ENCODE data around the gene KANSL1. TPM values are rescaled to one million over a fixed set of nuclear protein-coding genes. Genes with fewer than 3 reads are reported as not detected.

Gene KANSL1
- polyA plus RNA-seq, 1 of the 3 experiments (the other 2 are of a cell fraction), result 10.0 TPM

DNA sequence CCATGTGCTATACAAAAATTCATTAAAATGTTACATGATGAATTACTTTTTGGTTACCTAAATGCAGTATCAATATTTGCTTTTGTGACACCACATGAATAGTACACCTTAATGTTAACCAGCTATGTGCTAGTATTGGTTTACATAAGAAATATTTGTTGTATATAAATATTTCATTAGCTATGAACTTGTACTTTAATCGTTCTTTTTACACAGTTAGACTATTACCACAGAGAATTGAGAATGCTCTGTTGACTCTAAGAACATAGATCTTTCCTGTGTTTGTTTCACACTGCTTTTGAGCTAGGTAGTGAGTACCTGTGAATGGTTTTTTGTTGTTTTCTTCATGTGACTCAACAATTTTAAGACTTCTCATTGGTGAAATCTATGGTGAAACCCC, 93.4 kb downstream of the KANSL1 start (continued):
- TF ChIP-seq, protein P1, sequence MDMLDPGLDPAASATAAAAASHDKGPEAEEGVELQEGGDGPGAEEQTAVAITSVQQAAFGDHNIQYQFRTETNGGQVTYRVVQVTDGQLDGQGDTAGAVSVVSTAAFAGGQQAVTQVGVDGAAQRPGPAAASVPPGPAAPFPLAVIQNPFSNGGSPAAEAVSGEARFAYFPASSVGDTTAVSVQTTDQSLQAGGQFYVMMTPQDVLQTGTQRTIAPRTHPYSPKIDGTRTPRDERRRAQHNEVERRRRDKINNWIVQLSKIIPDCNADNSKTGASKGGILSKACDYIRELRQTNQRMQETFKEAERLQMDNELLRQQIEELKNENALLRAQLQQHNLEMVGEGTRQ (IDR thresholded peaks at IDR 0.05; ENCODE audit: borderline replicate concordance, low read depth, low read length), result no peak
- TF ChIP-seq EZH2phosphoT487 (IDR thresholded peaks at IDR 0.05; ENCODE audit: borderline replicate concordance, low read depth), result no peak
- TF ChIP-seq NFIC (IDR thresholded peaks at IDR 0.05; ENCODE audit: borderline replicate concordance), result no peak

DNA sequence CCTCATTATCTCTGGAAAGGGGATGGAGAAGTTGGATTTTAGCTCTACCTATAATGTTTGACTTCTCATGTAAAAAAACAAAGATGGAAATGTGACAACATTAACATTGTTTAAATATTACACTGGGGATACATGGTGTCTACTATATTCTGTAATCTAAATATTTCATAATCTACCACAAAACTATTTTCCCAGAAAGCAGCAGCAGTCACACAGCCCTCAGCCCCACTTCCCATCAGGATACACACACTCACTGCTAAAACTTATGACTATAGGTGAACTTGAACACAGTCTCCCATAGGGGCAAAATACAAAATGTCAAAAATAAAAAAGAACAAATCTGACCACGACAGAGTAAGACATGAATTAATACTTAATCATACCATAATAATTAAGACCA, 95.7 kb downstream of the KANSL1 start:
- no peak overlapping the region for H2AFZ ChIP-seq (ENCODE audit: low read depth)
- no peaks in the 10 kb centered on the region for H3K27me3 ChIP-seq (ENCODE audit: insufficient read depth)
- H3K4me1 ChIP-seq (ENCODE audit: control insufficient read depth in 1 of 2, insufficient read depth in 2 of 2, low read depth in 1 of 2, low read length in 1 of 2), result no peaks in the 10 kb centered on the region; a peak in 1 of 4 replicates
- ChIA-PET POLR2A (no interaction called here), CTCF (interaction anchor here (1.0 to 2.0 kb wide), 3 partner anchors 20 to 96 kb away, joined by 3 to 7 read pairs (median 4); partner anchors contain the start of gene KANSL1)
- H3K9me3 ChIP-seq, result no peaks in the 10 kb centered on the region
- H3K4me2 ChIP-seq, result no peak overlapping the region
- WGBS (ENCODE audit: low lambda C conversion rate), result 75% methylated on average over 1 of the region's 1 CpG
- peaks cover 99% of the 10 kb centered on the region for H3K79me2 ChIP-seq (ENCODE audit: insufficient read depth)
- peaks cover 10 to 32% of the 10 kb centered on the region in 2 experiments for H3K36me3 ChIP-seq (replicated peaks in 1 of 2; ENCODE audit: control insufficient read depth in 1 of 2, insufficient read depth in 2 of 2, low read length in 1 of 2)
- no peaks in the 10 kb centered on the region for H3K9me2 ChIP-seq
- no peak overlapping the region for H3K27ac ChIP-seq (ENCODE audit: low read depth in 2 of 2, low read length in 1 of 2)
- H3F3A ChIP-seq (replicated peaks; ENCODE audit: insufficient read depth), result peaks cover 50% of the 10 kb centered on the region
- H3K4me3 ChIP-seq (ENCODE audit: low read depth in 2 of 2, low read length in 1 of 2), result no peak overlapping the region
- no peak for TF ChIP-seq EP300 (IDR thresholded peaks at IDR 0.05; ENCODE audit: borderline replicate concordance in 1 of 2, low read depth in 1 of 2, low read length in 1 of 2)
- DNase-seq, result no peak
- H4K20me1 ChIP-seq (ENCODE audit: insufficient read depth), result peaks cover 98% of the 10 kb centered on the region
- H3K9ac ChIP-seq, result no peak overlapping the region

DNA sequence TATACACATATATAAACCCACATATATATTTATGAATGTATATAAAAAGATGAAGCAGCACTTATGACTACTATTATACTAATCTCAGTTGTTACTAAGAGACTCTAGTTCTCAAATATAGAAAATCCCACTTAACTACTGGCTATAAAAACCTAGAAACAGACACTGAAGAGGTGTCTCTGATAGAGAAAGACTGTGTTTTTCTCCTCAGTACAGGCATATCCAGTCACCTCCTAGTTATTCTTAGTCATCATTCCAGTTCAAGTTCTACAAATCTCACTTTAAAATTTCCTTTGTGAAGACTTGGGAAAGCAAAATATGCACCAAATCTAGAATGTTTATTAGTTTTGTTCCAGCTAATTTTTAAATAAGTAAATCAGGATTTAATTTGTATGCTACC, 100.2 kb downstream of the KANSL1 start:
- H3K4me2 ChIP-seq, result no peak overlapping the region
- peaks cover 94% of the 10 kb centered on the region for H4K20me1 ChIP-seq (ENCODE audit: insufficient read depth)
- no peak overlapping the region for H2AFZ ChIP-seq (ENCODE audit: low read depth)
- H3K4me3 ChIP-seq (ENCODE audit: low read depth in 2 of 2, low read length in 1 of 2), result no peak overlapping the region
- H3K79me2 ChIP-seq (ENCODE audit: insufficient read depth), result peaks cover 99% of the 10 kb centered on the region
- H3K4me1 ChIP-seq (ENCODE audit: control insufficient read depth in 1 of 2, insufficient read depth in 2 of 2, low read depth in 1 of 2, low read length in 1 of 2), result no peaks in the 10 kb centered on the region; a peak in 1 of 4 replicates
- no peaks in the 10 kb centered on the region for H3K27me3 ChIP-seq (ENCODE audit: insufficient read depth)
- peaks cover 22% of the 10 kb centered on the region for H3F3A ChIP-seq (replicated peaks; ENCODE audit: insufficient read depth)
- DNase-seq, result no peak
- POLR2A ChIA-PET, result no interaction called here
- no peaks in the 10 kb centered on the region for H3K9me2 ChIP-seq
- H3K9me3 ChIP-seq, result no peaks in the 10 kb centered on the region
- peak overlapping the region in 1 of 2 experiments; percentile 34; a peak in 2 of 4 replicates for H3K27ac ChIP-seq (ENCODE audit: low read depth in 2 of 2, low read length in 1 of 2)
- H3K9ac ChIP-seq, result no peak overlapping the region
- H3K36me3 ChIP-seq (replicated peaks in 1 of 2; ENCODE audit: control insufficient read depth in 1 of 2, insufficient read depth in 2 of 2, low read length in 1 of 2), result peaks cover 29 to 56% of the 10 kb centered on the region in 2 experiments
- CTCF ChIA-PET, result interaction anchor here (1.2 kb wide), 1 partner anchor 100 kb away, joined by 4 read pairs; the partner anchor contains the start of gene KANSL1
- TF ChIP-seq EP300 (IDR thresholded peaks at IDR 0.05; ENCODE audit: borderline replicate concordance in 1 of 2, low read depth in 1 of 2, low read length in 1 of 2) (no peak), RXRA (IDR thresholded peaks at IDR 0.05; ENCODE audit: borderline replicate concordance, low read depth) (no peak), EZH2phosphoT487 (IDR thresholded peaks at IDR 0.05; ENCODE audit: borderline replicate concordance, low read depth) (no peak), TCF12 (IDR thresholded peaks at IDR 0.05) (no peak), TAF1 (IDR thresholded peaks at IDR 0.05; ENCODE audit: borderline replicate concordance, low read depth, low read length) (no peak), SMC3 (IDR thresholded peaks at IDR 0.05; ENCODE audit: low read depth, low read length) (no peak), FOXM1 (IDR thresholded peaks at IDR 0.05; ENCODE audit: low read depth) (no peak), CHD2 (IDR thresholded peaks at IDR 0.05; ENCODE audit: low read length, partially characterized antibody) (no peak), NRF1 (IDR thresholded peaks at IDR 0.05; ENCODE audit: low read depth, low read length) (no peak), GABPA (IDR thresholded peaks at IDR 0.05; ENCODE audit: low read depth) (no peak), YY1 (IDR thresholded peaks at IDR 0.05; ENCODE audit: low read depth) (no peak), ELF1 (IDR thresholded peaks at IDR 0.05) (no peak), TEAD4 (IDR thresholded peaks at IDR 0.05; ENCODE audit: borderline replicate concordance, insufficient read depth) (no peak), RAD21 (IDR thresholded peaks at IDR 0.05; ENCODE audit: low read length) (no peak), JUND (IDR thresholded peaks at IDR 0.05) (no peak), NFIC (IDR thresholded peaks at IDR 0.05; ENCODE audit: borderline replicate concordance) (no peak)
- TF ChIP-seq, protein P2, sequence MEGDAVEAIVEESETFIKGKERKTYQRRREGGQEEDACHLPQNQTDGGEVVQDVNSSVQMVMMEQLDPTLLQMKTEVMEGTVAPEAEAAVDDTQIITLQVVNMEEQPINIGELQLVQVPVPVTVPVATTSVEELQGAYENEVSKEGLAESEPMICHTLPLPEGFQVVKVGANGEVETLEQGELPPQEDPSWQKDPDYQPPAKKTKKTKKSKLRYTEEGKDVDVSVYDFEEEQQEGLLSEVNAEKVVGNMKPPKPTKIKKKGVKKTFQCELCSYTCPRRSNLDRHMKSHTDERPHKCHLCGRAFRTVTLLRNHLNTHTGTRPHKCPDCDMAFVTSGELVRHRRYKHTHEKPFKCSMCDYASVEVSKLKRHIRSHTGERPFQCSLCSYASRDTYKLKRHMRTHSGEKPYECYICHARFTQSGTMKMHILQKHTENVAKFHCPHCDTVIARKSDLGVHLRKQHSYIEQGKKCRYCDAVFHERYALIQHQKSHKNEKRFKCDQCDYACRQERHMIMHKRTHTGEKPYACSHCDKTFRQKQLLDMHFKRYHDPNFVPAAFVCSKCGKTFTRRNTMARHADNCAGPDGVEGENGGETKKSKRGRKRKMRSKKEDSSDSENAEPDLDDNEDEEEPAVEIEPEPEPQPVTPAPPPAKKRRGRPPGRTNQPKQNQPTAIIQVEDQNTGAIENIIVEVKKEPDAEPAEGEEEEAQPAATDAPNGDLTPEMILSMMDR (IDR thresholded peaks at IDR 0.05), result no peak
- TF ChIP-seq, protein P1 (IDR thresholded peaks at IDR 0.05; ENCODE audit: borderline replicate concordance, low read depth, low read length), result no peak
- TF ChIP-seq, protein P3, sequence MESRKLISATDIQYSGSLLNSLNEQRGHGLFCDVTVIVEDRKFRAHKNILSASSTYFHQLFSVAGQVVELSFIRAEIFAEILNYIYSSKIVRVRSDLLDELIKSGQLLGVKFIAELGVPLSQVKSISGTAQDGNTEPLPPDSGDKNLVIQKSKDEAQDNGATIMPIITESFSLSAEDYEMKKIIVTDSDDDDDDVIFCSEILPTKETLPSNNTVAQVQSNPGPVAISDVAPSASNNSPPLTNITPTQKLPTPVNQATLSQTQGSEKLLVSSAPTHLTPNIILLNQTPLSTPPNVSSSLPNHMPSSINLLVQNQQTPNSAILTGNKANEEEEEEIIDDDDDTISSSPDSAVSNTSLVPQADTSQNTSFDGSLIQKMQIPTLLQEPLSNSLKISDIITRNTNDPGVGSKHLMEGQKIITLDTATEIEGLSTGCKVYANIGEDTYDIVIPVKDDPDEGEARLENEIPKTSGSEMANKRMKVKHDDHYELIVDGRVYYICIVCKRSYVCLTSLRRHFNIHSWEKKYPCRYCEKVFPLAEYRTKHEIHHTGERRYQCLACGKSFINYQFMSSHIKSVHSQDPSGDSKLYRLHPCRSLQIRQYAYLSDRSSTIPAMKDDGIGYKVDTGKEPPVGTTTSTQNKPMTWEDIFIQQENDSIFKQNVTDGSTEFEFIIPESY (IDR thresholded peaks at IDR 0.05; ENCODE audit: borderline replicate concordance, low read depth), result no peak
- TF ChIP-seq, protein P4, sequence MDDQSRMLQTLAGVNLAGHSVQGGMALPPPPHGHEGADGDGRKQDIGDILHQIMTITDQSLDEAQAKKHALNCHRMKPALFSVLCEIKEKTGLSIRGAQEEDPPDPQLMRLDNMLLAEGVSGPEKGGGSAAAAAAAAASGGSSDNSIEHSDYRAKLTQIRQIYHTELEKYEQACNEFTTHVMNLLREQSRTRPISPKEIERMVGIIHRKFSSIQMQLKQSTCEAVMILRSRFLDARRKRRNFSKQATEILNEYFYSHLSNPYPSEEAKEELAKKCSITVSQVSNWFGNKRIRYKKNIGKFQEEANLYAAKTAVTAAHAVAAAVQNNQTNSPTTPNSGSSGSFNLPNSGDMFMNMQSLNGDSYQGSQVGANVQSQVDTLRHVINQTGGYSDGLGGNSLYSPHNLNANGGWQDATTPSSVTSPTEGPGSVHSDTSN (IDR thresholded peaks at IDR 0.05), result no peak
